IMR-90 (cell line): Measurements from ENCODE around the gene CADM3. TPM values are rescaled to one million over a fixed set of nuclear protein-coding genes. Genes with fewer than 3 reads are reported as not detected.

Source experiments
- ATAC-seq: fragments of 200-7000 bp; cut with Tn5 transposase; 2 replicates; pipeline ENCODE4 v1.9.1; 2020; ENCODE audit warnings: low read depth, mild to moderate bottlenecking, moderate library complexity
- BruUV-seq: library from RNA; stranded (reverse); fragments of 400-500 nt; replicated peaks from 2 replicates; lab custom pipeline; 2021; lab: Mats Ljungman, UMichigan
- CTCF ChIA-PET: fragments of 300-600 bp; formaldehyde crosslinking; extraction: SDS; loops from one replicate; lab custom pipeline; 2021; ENCODE audit warnings: antibody characterized with exemption; lab: Yijun Ruan, JAX
- POLR2A ChIA-PET: fragments of 300-600 bp; sonication (Branson Sonifier 250); formaldehyde crosslinking; loops from one replicate; lab custom pipeline; 2022; ENCODE audit warnings: antibody characterized with exemption; ENCODE audit not compliant: unreplicated experiment; lab: Charles Lee
- DNase-seq: peaks from one replicate; pipeline ENCODE4 v3.0.0; 2013
- H2AFZ ChIP-seq: replicated peaks from 2 replicates; pipeline ENCODE3; 2013; ENCODE audit warnings: low read length, mild to moderate bottlenecking; ENCODE audit not compliant: poor library complexity
- H2AK5ac ChIP-seq: 2 replicates; pipeline ENCODE4 v1.6.1; 2013; ENCODE audit warnings: low read depth, low read length, inconsistent platforms
- H2AK9ac ChIP-seq: replicated peaks from 2 replicates; pipeline ENCODE3; 2013; ENCODE audit warnings: mild to moderate bottlenecking, low read depth, low read length, moderate library complexity; ENCODE audit not compliant: poor library complexity
- H2BK120ac ChIP-seq: 2 replicates; pipeline ENCODE4 v1.6.1; 2013; ENCODE audit warnings: low read depth, low read length, inconsistent platforms
- H2BK15ac ChIP-seq: 3 replicates; pipeline ENCODE4 v1.6.1; 2013; ENCODE audit warnings: low read depth, low read length, inconsistent platforms
- H2BK20ac ChIP-seq: 2 replicates; pipeline ENCODE4 v1.6.1; 2013; ENCODE audit warnings: low read depth, mild to moderate bottlenecking, inconsistent platforms, low read length, moderate library complexity
- H2BK5ac ChIP-seq: 2 replicates; pipeline ENCODE4 v1.6.1; 2013; ENCODE audit warnings: mild to moderate bottlenecking, low read depth, low read length, inconsistent platforms; ENCODE audit not compliant: poor library complexity, severe bottlenecking
- H3K14ac ChIP-seq: replicated peaks from 2 replicates; pipeline ENCODE4 v1.6.1; 2013; ENCODE audit warnings: low read depth, low read length, inconsistent platforms
- H3K18ac ChIP-seq: 2 replicates; pipeline ENCODE4 v1.6.1; 2013; ENCODE audit warnings: low read depth, low read length, control low read depth
- H3K23ac ChIP-seq: 2 replicates; pipeline ENCODE4 v1.6.1; 2013; ENCODE audit warnings: low read depth, low read length, inconsistent platforms
- H3K27ac ChIP-seq: 2 replicates; pipeline ENCODE4 v1.5.1; 2013; ENCODE audit warnings: mild to moderate bottlenecking, control low read depth, low read length; ENCODE audit not compliant: insufficient read depth
- H3K27me3 ChIP-seq: 2 replicates; pipeline ENCODE4 v1.6.1; 2013; ENCODE audit warnings: low read length; ENCODE audit not compliant: control insufficient read depth, insufficient read depth
- H3K36me3 ChIP-seq: 2 replicates; pipeline ENCODE4 v1.6.1; 2013; ENCODE audit warnings: low read length, mixed read lengths; ENCODE audit not compliant: control insufficient read depth, insufficient read depth
- H3K4ac ChIP-seq: 2 replicates; pipeline ENCODE4 v1.6.1; 2013; ENCODE audit warnings: low read depth, low read length, inconsistent platforms
- H3K4me1 ChIP-seq: 2 replicates; pipeline ENCODE4 v1.6.1; 2013; ENCODE audit warnings: low read length, mixed read lengths; ENCODE audit not compliant: control insufficient read depth, insufficient read depth
- H3K4me2 ChIP-seq: 2 replicates; pipeline ENCODE4 v1.6.1; 2013; ENCODE audit warnings: low read depth, mild to moderate bottlenecking, control low read depth, low read length, moderate library complexity
- H3K4me3 ChIP-seq: 2 replicates; pipeline ENCODE4 v1.5.1; 2013; ENCODE audit warnings: low read depth, mild to moderate bottlenecking, control low read depth, low read length, moderate library complexity; ENCODE audit not compliant: insufficient read depth
- H3K56ac ChIP-seq: 2 replicates; pipeline ENCODE4 v1.6.1; 2013; ENCODE audit warnings: low read length, inconsistent platforms; ENCODE audit not compliant: insufficient read depth; ENCODE audit errors: extremely low read depth
- H3K79me1 ChIP-seq, 2 experiments: 2 replicates each; pipeline ENCODE4 v1.6.1; 2013; ENCODE audit warnings: low read length in 2 of 2, inconsistent platforms in 1 of 2, low read depth in 1 of 2
- H3K9ac ChIP-seq: 2 replicates; pipeline ENCODE4 v1.6.1; 2013; ENCODE audit warnings: low read depth, low read length, control low read depth
- H3K9me1 ChIP-seq: 2 replicates; pipeline ENCODE4 v1.6.1; 2013; ENCODE audit warnings: low read length, inconsistent platforms; ENCODE audit not compliant: insufficient read depth
- H3K9me3 ChIP-seq: 2 replicates; pipeline ENCODE4 v1.6.1; 2013; ENCODE audit warnings: low read length; ENCODE audit not compliant: control insufficient read depth, insufficient read depth
- H4K20me1 ChIP-seq: 2 replicates; pipeline ENCODE4 v1.6.1; 2013; ENCODE audit warnings: low read length, inconsistent platforms; ENCODE audit not compliant: insufficient read depth
- H4K5ac ChIP-seq: 2 replicates; pipeline ENCODE4 v1.6.1; 2013; ENCODE audit warnings: mild to moderate bottlenecking, low read depth, low read length, control low read depth
- H4K8ac ChIP-seq, 2 experiments: 2 replicates each; pipeline ENCODE4 v1.6.1; 2013; ENCODE audit warnings: low read depth in 2 of 2, low read length in 2 of 2, control low read depth in 1 of 2, inconsistent platforms in 1 of 2
- H4K91ac ChIP-seq: 2 replicates; pipeline ENCODE4 v1.6.1; 2013; ENCODE audit warnings: low read depth, low read length, inconsistent platforms; ENCODE audit not compliant: insufficient read depth
- BHLHE40 ChIP-seq: fragments of 150-350 bp; IDR thresholded peaks from 2 replicates; pipeline ENCODE4 v1.6.1; 2016; ENCODE audit warnings: mild to moderate bottlenecking, low read depth, low read length
- MAFK ChIP-seq: IDR thresholded peaks from 2 replicates; pipeline ENCODE4 v1.6.1; 2012; ENCODE audit warnings: low read depth, low read length, improper control_type of control experiment
- WGBS, 2 experiments: methylation state at CpG; one replicate each; pipeline versions ENCODE4 v1.1.5 to v1.1.7; 2013; ENCODE audit warnings: missing lambda C conversion rate in 2 of 2; ENCODE audit not compliant: insufficient read length in 1 of 2; ENCODE audit errors: extremely low coverage in 2 of 2; 5-methylcytosine and 5-hydroxymethylcytosine counted together
- dilution Hi-C: fragments of 300-500 bp; cut with HindIII; formaldehyde crosslinking; loops from one replicate; pipeline ENCODE4 v1.14.3; 2018; ENCODE audit warnings: low sequenced_read_pairs; ENCODE audit not compliant: unreplicated experiment
- in situ Hi-C: fragments of 300-500 bp; cut with MboI; formaldehyde crosslinking; loops from 3 replicates; pipeline ENCODE4 v1.14.3; 2019; ENCODE audit warnings: low sequenced_read_pairs, inconsistent platforms, mixed read lengths
- intact Hi-C: fragments of 100-400 bp; cut with micrococcal nuclease; formaldehyde crosslinking; loops from 2 replicates; pipeline ENCODE4 v1.10.0; 2022
- polyA plus RNA-seq, 3 experiments: library from polyadenylated mRNA; depleted of rRNA; stranded (reverse); fragments of >200 nt; gene quantifications; 2 replicates each; pipeline ENCODE4 v1.2.3, GENCODE V29; 2012; ENCODE audit warnings: low replicate concordance in 1 of 3
- total RNA-seq: library from RNA; depleted of rRNA; stranded (reverse); fragments of >200 nt; gene quantifications from 2 replicates; pipeline ENCODE4 v1.2.3, GENCODE V29; 2012

CADM3 gene
- total and polyA plus RNA-seq, 2 of the 4 experiments (the other 2 are of a cell fraction): not detected

GRCh38 chr1:159161719-159162026 is 9.7 kb upstream of the CADM3 start:
- ChIA-PET POLR2A (no interaction called here), CTCF (interaction anchor here (0.7 to 1.7 kb wide), 10 partner anchors 10 to 731 kb away, joined by 3 to 10 read pairs (median 3); no protein-coding TSS in a partner anchor)
- Histone ChIP-seq H3K23ac (no peak overlapping the region), H2AK5ac (no peak overlapping the region), H3K9me3 (no peaks in the 10 kb centered on the region), H3K4me3 (no peak overlapping the region), H2BK15ac (no peak overlapping the region), H2BK120ac (no peak overlapping the region), H3K4ac (no peak overlapping the region), H2BK5ac (no peak overlapping the region), H2AFZ (no peak overlapping the region), H3K79me1 (no peaks in the 10 kb centered on the region), H2AK9ac (no peak overlapping the region), H3K4me2 (no peak overlapping the region; the same call in 1 of the 2 replicates), H3K27me3 (no peaks in the 10 kb centered on the region), H4K20me1 (no peaks in the 10 kb centered on the region), H3K27ac (no peak overlapping the region), H3K56ac (no peak overlapping the region), H3K18ac (no peak overlapping the region), H3K9ac (no peak overlapping the region), H4K91ac (no peak overlapping the region), H3K14ac (no peak overlapping the region), H4K5ac (no peak overlapping the region), H2BK20ac (no peak overlapping the region), H3K4me1 (peaks cover 2% of the 10 kb centered on the region; the same call in 1 of the 2 replicates), H3K36me3 (no peaks in the 10 kb centered on the region), H4K8ac (no peak overlapping the region), H3K9me1 (no peaks in the 10 kb centered on the region)
- dilution Hi-C loops: no loop called here
- no peak for TF ChIP-seq MAFK
- no peak for TF ChIP-seq BHLHE40
- no peak for ATAC-seq
- in situ Hi-C loops: loop anchor here (5.0 kb wide), 1 partner anchor 36 kb away; no protein-coding TSS in a partner anchor
- intact Hi-C loops: loop anchor here (1.0 to 2.0 kb wide), 6 partner anchors 37 to 845 kb away; partner anchors contain the start of gene DUSP23
- no peak for DNase-seq
- no CpG with 5 or more reads among the region's 1 CpG for WGBS, 2 experiments
- no TSS peak for BruUV-seq
